ENCODE results near the gene ELAVL3.

ELAVL3 gene

GRCh38 chr19:11519138-11519537 is 38.3 kb upstream of the ELAVL3 start:
- Histone ChIP-seq H3K27me3 (ENCODE audit: insufficient read depth, low read length, poor library complexity, severe bottlenecking) (no peaks in the 10 kb centered on the region), H3F3A (ENCODE audit: low read depth) (no peaks in the 10 kb centered on the region), H3K4me1 (ENCODE audit: insufficient read depth, low read length, poor library complexity, severe bottlenecking) (no peaks in the 10 kb centered on the region), H3K79me2 (ENCODE audit: insufficient read depth, low read length) (no peaks in the 10 kb centered on the region), H3K36me3 (ENCODE audit: insufficient read depth, low read length) (no peaks in the 10 kb centered on the region), H3K9ac (ENCODE audit: low read depth, low read length, poor library complexity, severe bottlenecking) (no peak overlapping the region), H3K9me2 (replicated peaks; ENCODE audit: low read depth, low read length) (no peaks in the 10 kb centered on the region), H3K4me2 (ENCODE audit: low read depth, low read length, poor library complexity, severe bottlenecking) (no peak overlapping the region), H4K20me1 (ENCODE audit: insufficient read depth, low read length, poor library complexity, severe bottlenecking) (no peaks in the 10 kb centered on the region), H2AFZ (ENCODE audit: low read length) (no peak overlapping the region), H3K4me3 (ENCODE audit: low read length, poor library complexity, severe bottlenecking) (no peak overlapping the region), H3K9me3 (ENCODE audit: insufficient read depth, low read depth, low read length) (no peaks in the 10 kb centered on the region)
- TF ChIP-seq EZH2phosphoT487 (IDR thresholded peaks at IDR 0.05; ENCODE audit: borderline replicate concordance) (no peak), CTCF (conservative IDR thresholded peaks at IDR 0.05; ENCODE audit: low read length) (no peak)

DNA sequence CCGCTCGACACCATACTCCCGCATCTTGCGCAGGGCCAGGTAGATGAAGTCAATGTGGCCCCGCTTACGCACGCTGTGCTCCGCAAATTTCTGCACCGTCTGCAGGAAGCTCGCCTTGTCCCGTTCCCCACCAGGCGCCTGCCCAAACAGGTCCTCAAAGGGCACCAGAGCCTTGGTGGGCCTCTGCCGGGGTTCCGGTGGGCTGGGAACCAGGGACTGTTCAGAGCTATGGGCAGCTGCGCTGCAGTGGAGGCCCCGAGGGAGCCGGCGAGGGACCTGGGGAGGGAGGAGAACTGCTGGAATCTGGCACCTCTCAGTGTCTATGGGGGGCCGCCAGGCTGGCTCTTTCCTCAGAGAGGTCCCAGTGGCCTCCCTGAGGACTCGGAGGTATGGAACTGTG is 33.1 kb upstream of the ELAVL3 start:
- Histone ChIP-seq H4K20me1 (ENCODE audit: insufficient read depth, low read length, poor library complexity, severe bottlenecking) (no peaks in the 10 kb centered on the region), H3F3A (ENCODE audit: low read depth) (no peaks in the 10 kb centered on the region), H3K79me2 (ENCODE audit: insufficient read depth, low read length) (no peaks in the 10 kb centered on the region), H2AFZ (ENCODE audit: low read length) (no peak overlapping the region), H3K9me3 (ENCODE audit: insufficient read depth, low read depth, low read length) (no peaks in the 10 kb centered on the region), H3K4me3 (ENCODE audit: low read length, poor library complexity, severe bottlenecking) (no peak overlapping the region), H3K9ac (ENCODE audit: low read depth, low read length, poor library complexity, severe bottlenecking) (no peak overlapping the region), H3K36me3 (ENCODE audit: insufficient read depth, low read length) (no peaks in the 10 kb centered on the region), H3K4me1 (ENCODE audit: insufficient read depth, low read length, poor library complexity, severe bottlenecking) (no peaks in the 10 kb centered on the region), H3K9me2 (replicated peaks; ENCODE audit: low read depth, low read length) (no peaks in the 10 kb centered on the region), H3K4me2 (ENCODE audit: low read depth, low read length, poor library complexity, severe bottlenecking) (no peak overlapping the region), H3K27me3 (ENCODE audit: insufficient read depth, low read length, poor library complexity, severe bottlenecking) (no peaks in the 10 kb centered on the region)
- TF ChIP-seq CTCF (conservative IDR thresholded peaks at IDR 0.05; ENCODE audit: low read length) (no peak), EZH2phosphoT487 (IDR thresholded peaks at IDR 0.05; ENCODE audit: borderline replicate concordance) (no peak)

DNA sequence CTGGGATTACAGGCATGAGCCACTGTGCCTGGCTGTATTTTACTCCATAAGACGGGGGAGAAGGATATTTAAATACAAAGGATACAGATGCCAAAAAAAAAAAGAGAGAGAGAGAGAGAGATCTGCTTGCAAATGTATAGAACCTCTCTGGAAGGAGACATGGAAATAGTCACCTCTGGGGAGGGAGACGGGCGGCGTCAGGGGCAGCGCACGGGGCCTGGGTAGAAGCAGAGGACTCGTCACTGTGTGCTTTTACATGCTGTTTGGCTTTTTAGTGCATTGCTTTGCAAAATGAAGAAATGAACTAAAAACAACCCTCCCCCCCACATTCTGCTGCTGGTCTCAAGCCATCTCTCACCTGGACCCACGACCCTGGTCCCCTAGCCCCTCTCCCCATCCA is 29.6 kb upstream of the ELAVL3 start:
- Histone ChIP-seq H3K4me1 (ENCODE audit: insufficient read depth, low read length, poor library complexity, severe bottlenecking) (peaks cover 5% of the 10 kb centered on the region), H3K9me3 (ENCODE audit: insufficient read depth, low read depth, low read length) (no peaks in the 10 kb centered on the region), H3K27me3 (ENCODE audit: insufficient read depth, low read length, poor library complexity, severe bottlenecking) (no peaks in the 10 kb centered on the region), H3K9me2 (replicated peaks; ENCODE audit: low read depth, low read length) (no peaks in the 10 kb centered on the region), H3K79me2 (ENCODE audit: insufficient read depth, low read length) (peaks cover 12% of the 10 kb centered on the region), H2AFZ (ENCODE audit: low read length) (no peak overlapping the region), H4K20me1 (ENCODE audit: insufficient read depth, low read length, poor library complexity, severe bottlenecking) (no peaks in the 10 kb centered on the region), H3K9ac (ENCODE audit: low read depth, low read length, poor library complexity, severe bottlenecking) (no peak overlapping the region), H3K4me3 (ENCODE audit: low read length, poor library complexity, severe bottlenecking) (no peak overlapping the region), H3F3A (ENCODE audit: low read depth) (no peaks in the 10 kb centered on the region), H3K36me3 (ENCODE audit: insufficient read depth, low read length) (no peaks in the 10 kb centered on the region), H3K4me2 (ENCODE audit: low read depth, low read length, poor library complexity, severe bottlenecking) (no peak overlapping the region)
- TF ChIP-seq EZH2phosphoT487 (IDR thresholded peaks at IDR 0.05; ENCODE audit: borderline replicate concordance) (no peak), CTCF (conservative IDR thresholded peaks at IDR 0.05; ENCODE audit: low read length) (no peak)

Measured in Loucy (cell line).